ENCODE data around the gene LENEP.
"Not testable (repeated sequence)": the region's sequence is repeated elsewhere in the genome, so short reads cannot be mapped to it uniquely, and the experiment has no call there.

LENEP gene

GRCh38 chr1:154977762-154978161 is 15.6 kb upstream of the LENEP start:
- not testable (repeated sequence) for DNase-seq

GRCh38 chr1:154978360-154978759 is 15.0 kb upstream of the LENEP start:
- no peak for DNase-seq

DNA sequence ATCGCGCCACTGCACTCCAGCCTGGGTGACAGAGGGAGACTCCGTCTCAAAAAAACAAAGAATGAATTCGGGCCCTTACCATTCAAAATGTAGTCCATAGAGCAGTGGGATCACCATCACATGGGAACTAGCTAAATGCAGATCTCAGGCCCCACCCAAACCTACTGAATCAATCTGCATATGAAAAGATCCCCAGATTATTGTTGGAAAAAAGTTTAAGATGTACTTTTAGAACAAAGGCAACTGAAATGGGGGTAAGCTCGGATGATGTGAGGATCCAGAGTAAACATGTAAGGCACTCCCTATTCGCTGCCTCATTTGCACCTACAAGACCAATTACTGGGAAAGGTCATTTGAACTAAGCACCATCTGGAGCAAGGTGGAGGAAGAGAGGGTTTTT is 11.0 kb upstream of the LENEP start:
- no peak for DNase-seq

DNA sequence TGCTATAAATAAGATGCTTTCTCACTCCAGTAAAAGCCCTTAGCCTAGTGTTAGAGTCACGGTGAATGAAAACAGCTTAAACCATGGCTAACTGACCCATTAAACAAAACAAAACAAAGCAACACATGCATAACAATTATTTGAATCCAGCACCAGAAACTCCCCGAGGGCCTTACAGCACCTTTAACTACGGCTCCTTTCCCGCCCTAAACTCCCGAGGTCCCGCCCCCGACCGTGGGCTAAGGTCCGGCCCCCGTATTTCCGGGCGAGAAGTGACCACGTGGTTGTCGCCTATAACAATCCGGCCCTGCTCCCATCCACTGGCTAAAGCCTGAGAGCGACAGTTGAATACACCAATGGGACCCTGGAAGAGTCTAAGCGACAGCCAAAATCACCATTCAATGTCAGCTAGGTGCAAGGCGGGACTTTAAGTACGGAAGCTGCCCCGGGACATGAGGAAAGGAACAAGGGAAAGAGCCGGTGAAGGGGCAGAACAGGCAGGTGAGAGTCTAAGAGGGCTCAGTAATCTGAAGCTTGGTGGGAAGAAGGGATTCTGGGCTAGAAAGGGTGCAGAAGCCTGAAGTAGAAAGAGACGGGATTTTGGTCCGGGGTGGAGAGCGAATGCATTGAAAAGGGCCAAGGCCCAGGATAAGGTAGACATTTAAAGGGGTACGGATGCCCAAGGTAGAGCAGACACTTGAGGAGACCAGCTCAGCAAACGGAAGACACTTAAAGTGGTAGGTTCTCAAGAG is 10.3 kb upstream of the LENEP start, which contains the start of gene FLAD1:
Gene FLAD1 (plus strand): TSS at position 448 of the 752 bp plus-strand sequence. CDS start 351 bp downstream, outside the sequence.
- DNase-seq = peak; percentile 99

DNA sequence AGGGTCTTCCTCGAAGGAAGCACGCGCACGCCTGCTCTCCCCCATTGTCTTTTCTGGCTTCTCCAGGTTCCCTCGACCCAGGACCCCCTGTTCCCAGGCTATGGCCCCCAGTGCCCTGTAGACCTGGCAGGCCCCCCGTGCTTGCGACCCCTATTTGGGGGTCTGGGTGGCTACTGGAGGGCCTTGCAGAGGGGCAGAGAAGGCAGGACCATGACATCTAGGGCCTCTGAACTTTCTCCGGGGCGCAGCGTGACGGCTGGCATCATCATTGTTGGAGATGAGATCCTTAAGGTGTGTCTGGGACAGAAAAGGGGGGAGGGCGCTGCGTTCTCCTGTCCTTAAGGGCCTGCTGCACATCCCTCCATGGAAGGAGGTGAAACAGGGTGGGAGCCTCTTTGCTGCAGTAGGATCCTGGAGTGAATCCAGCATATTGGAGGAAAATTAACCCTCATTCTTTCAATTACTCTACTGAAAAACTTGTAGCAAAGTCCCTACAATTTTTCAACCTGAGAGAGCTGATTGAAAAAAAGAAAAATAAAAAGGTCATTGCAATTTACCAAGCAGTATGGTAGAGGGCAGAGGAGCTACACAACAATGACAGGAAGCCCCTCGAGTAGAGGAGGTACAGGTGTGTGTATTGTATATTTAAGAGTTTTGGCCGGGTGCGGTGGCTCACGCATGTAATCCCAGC is 9.5 kb upstream of the LENEP start:
- no peak for DNase-seq

GRCh38 chr1:154986736-154987135 is 6.7 kb upstream of the LENEP start:
- not testable (repeated sequence) for DNase-seq

DNA sequence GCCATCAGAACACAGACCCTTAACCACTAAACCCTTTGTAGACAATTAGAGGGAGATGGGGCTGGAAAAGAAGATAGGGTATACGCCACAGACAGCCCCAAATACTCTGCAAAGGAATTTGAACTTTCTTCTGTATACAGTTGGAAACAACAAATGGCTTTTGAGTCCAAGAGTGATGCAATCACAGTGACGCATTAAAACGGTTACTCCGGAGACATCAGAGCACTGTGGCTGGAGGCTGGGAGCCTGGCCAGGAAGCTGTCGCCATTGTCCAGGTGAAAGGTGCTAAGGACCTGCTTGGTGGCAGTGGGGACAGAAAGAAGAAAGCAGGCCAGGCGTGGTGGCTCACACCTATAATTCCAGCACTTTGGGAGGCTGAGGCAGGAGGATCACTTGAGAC is 6.1 kb upstream of the LENEP start:
- DNase-seq = no peak

DNA sequence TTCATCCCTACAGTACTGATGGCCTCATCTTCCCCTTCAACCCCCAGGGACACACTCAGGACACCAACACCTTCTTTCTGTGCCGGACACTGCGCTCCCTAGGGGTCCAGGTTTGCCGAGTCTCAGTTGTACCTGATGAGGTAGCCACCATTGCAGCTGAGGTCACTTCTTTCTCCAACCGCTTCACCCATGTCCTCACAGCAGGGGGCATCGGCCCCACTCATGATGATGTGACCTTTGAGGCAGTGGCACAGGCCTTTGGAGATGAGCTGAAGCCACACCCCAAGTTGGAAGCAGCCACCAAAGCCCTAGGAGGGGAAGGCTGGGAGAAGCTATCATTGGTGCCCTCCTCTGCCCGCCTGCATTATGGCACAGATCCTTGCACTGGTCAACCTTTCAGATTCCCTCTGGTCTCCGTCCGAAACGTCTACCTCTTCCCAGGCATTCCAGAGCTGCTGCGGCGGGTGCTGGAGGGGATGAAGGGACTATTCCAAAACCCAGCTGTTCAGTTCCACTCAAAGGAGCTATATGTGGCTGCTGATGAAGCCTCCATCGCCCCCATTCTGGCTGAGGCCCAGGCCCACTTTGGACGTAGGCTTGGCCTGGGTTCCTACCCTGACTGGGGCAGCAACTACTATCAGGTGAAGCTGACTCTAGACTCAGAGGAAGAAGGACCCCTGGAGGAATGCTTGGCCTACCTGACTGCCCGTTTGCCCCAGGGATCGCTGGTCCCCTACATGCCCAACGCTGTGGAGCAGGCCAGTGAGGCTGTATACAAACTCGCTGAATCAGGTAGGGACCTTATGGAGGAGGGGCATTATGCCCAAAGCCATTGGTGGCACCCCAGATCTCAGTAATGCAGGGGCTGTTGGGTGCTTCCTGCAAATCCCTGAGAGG is 5.1 kb upstream of the LENEP start:
- no peak for DNase-seq

GRCh38 chr1:154989195-154989860 is 4.1 kb upstream of the LENEP start:
- DNase-seq = no peak

- DNase-seq = no peak
Observed at GRCh38 chr1:154990276-154990675, 3.1 kb upstream of the LENEP start.

GRCh38 chr1:154992721-154993571 is 440 bp upstream of the LENEP start:
- DNase-seq = no peak

DNA sequence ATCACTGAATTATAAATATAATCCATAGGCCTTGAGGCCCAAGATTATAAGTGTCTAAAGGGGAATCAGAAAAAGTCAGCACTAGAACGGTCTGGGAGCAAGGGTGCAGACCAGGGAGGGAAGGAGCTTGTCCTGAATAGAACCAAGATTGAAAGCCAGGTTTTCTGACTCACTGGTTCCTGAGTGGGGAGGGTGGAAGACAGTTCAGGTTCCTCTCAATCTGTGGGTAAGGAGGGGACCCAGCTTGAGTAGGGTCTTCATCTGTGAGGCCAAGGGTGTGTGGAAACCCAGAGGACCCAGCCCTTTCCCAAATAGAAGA is 842 bp downstream of the LENEP start:
- DNase-seq = no peak

GRCh38 chr1:154994591-154994990 is 1.2 kb downstream of the LENEP start:
- no peak for DNase-seq

- DNase-seq = not testable (repeated sequence)
Observed at GRCh38 chr1:154995301-154995983, 2.1 kb downstream of the LENEP start.

- no peak for DNase-seq
Observed at GRCh38 chr1:154996966-154997701, 3.7 kb downstream of the LENEP start.

DNA sequence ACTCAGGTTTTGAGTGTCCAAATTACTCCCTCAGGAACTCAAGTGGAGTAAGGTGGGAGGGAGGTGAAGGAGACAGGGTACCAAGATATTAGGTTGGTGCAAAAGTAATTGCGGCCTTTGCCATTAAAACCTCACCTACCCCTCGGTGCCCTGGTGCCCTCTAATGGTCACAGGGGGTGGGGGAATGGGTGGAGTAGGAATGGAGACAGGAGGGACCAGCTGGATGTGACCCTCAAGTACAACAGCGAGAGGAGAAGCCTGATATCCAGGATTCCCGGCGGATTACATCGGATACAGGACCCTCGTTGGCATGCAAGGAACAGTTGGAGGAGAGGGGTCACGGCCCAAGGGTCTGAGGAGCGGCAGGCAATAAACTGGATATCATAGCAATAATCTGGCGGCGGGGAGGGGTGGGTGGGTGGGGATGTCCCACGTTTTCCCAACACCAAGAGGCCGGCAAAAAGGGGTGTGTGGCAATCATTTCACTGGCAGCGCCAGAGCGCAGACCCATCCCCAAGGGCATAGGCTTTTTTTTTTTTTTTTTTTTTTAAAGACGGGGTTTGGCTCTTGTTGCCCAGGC is 4.9 kb downstream of the LENEP start:
- DNase-seq = no peak

DNA sequence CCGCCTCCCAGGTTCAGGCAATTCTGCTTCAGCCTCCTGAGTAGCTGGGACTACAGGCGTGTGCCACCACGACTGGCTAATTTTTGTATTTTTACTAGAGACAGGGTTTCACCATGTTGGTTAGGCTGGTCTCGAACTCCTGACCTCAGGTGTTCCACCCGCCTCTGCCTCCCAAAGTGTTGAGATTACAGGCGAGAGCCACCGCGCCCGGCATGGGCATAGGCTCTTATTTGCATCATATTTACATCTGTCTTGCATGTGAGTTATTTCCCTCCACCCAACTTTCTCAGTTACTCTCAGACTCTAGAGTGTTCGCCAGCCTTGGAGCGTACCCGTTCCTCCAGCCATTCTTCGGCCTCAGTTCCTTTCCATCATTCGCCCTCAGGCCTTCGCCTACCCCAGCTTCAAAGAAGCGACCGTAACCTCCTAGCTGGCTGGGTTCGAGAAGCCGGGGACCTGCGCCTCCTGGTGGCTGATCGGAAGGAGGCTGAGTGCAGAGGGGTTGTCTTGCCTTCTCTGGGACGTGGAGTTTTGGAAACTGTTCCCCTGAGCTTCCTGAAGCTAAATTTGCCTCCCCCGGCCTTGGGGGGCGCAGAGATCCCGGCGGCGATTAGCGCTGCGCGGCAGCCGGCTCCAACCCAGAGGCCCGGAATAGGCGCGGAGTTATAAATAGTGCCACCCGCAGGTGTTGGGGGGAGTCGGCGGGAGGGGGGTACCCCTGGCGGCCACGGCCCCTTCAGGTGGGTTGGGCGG is 5.6 kb downstream of the LENEP start:
- DNase-seq = peak; percentile 44

GRCh38 chr1:154999571-155000410 is 6.4 kb downstream of the LENEP start:
- peak; percentile 22 for DNase-seq

GRCh38 chr1:155000411-155000725 is 7.0 kb downstream of the LENEP start:
- no peak for DNase-seq

All from NCI-H774 (cell line).